ENCODE data around the gene LYPD6. TPM values are rescaled to one million over a fixed set of nuclear protein-coding genes. Genes with fewer than 3 reads are reported as not detected.

Gene LYPD6
- polyA plus RNA-seq, 1 of the 3 experiments (the other 2 are of a cell fraction), result 8.1 TPM

- TF ChIP-seq REST (IDR thresholded peaks at IDR 0.05; ENCODE audit: low read depth, low read length), result no peak
- TF ChIP-seq TEAD4 (IDR thresholded peaks at IDR 0.05; ENCODE audit: borderline replicate concordance, insufficient read depth), result no peak
- no peak for TF ChIP-seq USF1 (IDR thresholded peaks at IDR 0.05; ENCODE audit: borderline replicate concordance, low read depth)
- no peak for TF ChIP-seq GABPA (IDR thresholded peaks at IDR 0.05; ENCODE audit: low read depth)
These were observed 79.1 kb downstream of the LYPD6 start (continued) for GRCh38 chr2:149409506-149409905.

- Histone ChIP-seq H3F3A (replicated peaks; ENCODE audit: insufficient read depth) (peaks cover 10% of the 10 kb centered on the region), H3K36me3 (replicated peaks in 1 of 2; ENCODE audit: control insufficient read depth in 1 of 2, insufficient read depth in 2 of 2, low read length in 1 of 2) (no peaks in the 10 kb centered on the region), H3K27me3 (ENCODE audit: insufficient read depth) (no peaks in the 10 kb centered on the region), H3K79me2 (ENCODE audit: insufficient read depth) (no peaks in the 10 kb centered on the region), H3K4me3 (ENCODE audit: low read depth in 2 of 2, low read length in 1 of 2) (no peak overlapping the region), H3K27ac (ENCODE audit: low read depth in 2 of 2, low read length in 1 of 2) (peak overlapping the region in 1 of 2 experiments; percentile 35; a peak in 2 of 4 replicates), H3K4me2 (no peak overlapping the region), H3K9me3 (no peaks in the 10 kb centered on the region), H3K4me1 (ENCODE audit: control insufficient read depth in 1 of 2, insufficient read depth in 2 of 2, low read depth in 1 of 2, low read length in 1 of 2) (no peaks in the 10 kb centered on the region), H3K9ac (no peak overlapping the region), H2AFZ (ENCODE audit: low read depth) (no peak overlapping the region), H3K9me2 (no peaks in the 10 kb centered on the region), H4K20me1 (ENCODE audit: insufficient read depth) (no peaks in the 10 kb centered on the region)
- ChIA-PET POLR2A (no interaction called here), CTCF (no interaction called here)
- DNase-seq, result no peak
- TF ChIP-seq JUND (IDR thresholded peaks at IDR 0.05), result peak; percentile 16; the same call in 1 of the 2 replicates
- peak in 1 of 2 experiments; percentile 41; a peak in 1 of 4 replicates for TF ChIP-seq EP300 (IDR thresholded peaks at IDR 0.05; ENCODE audit: borderline replicate concordance in 1 of 2, low read depth in 1 of 2, low read length in 1 of 2)
- peak; percentile 71 for TF ChIP-seq TCF12 (IDR thresholded peaks at IDR 0.05)
- no peak for TF ChIP-seq TEAD4 (IDR thresholded peaks at IDR 0.05; ENCODE audit: borderline replicate concordance, insufficient read depth)
- TF ChIP-seq CTCF (IDR thresholded peaks at IDR 0.05), result no peak
- TF ChIP-seq FOSL2 (IDR thresholded peaks at IDR 0.05; ENCODE audit: borderline replicate concordance, low read depth), result peak; percentile 28; the same call in 1 of the 2 replicates
- TF ChIP-seq ELF1 (IDR thresholded peaks at IDR 0.05), result no peak
- 72% methylated on average over 6 of the region's 6 CpGs for WGBS (ENCODE audit: low lambda C conversion rate)
These were observed 80.5 kb downstream of the LYPD6 start for GRCh38 chr2:149410701-149411484.
